Endodermal cell (in vitro differentiated cells): ENCODE data around the gene CYP17A1. TPM values are rescaled to one million over a fixed set of nuclear protein-coding genes. Genes with fewer than 3 reads are reported as not detected.
"Not testable (repeated sequence)": the region's sequence is repeated elsewhere in the genome, so short reads cannot be mapped to it uniquely, and the experiment has no call there.

Experiments
- DNase-seq: peaks from one replicate; pipeline ENCODE4 v3.0.0-alpha.2; 2017
- H3K27ac ChIP-seq: 2 replicates; pipeline ENCODE4 v1.5.1; 2013; ENCODE audit warnings: mild to moderate bottlenecking, low read depth, low read length, moderate library complexity
- H3K27me3 ChIP-seq: 2 replicates; pipeline ENCODE4 v1.6.1; 2013; ENCODE audit warnings: mild to moderate bottlenecking, low read length, moderate library complexity; ENCODE audit not compliant: insufficient read depth, control insufficient read depth, poor library complexity, severe bottlenecking
- H3K36me3 ChIP-seq: 2 replicates; pipeline ENCODE4 v1.7.0; 2013; ENCODE audit warnings: mild to moderate bottlenecking, low read length, moderate library complexity; ENCODE audit not compliant: control insufficient read depth, insufficient read depth
- H3K4me1 ChIP-seq: one replicate; pipeline ENCODE4 v1.7.0; 2013; ENCODE audit warnings: low read length; ENCODE audit not compliant: control insufficient read depth, insufficient read depth
- H3K4me3 ChIP-seq: 2 replicates; pipeline ENCODE4 v1.5.1; 2013; ENCODE audit warnings: mild to moderate bottlenecking, low read length, moderate library complexity
- H3K9ac ChIP-seq: 2 replicates; pipeline ENCODE4 v1.6.1; 2013; ENCODE audit warnings: mild to moderate bottlenecking, low read length, moderate library complexity; ENCODE audit not compliant: poor library complexity, severe bottlenecking; ENCODE audit errors: extremely low read depth
- H3K9me3 ChIP-seq: 2 replicates; pipeline ENCODE4 v1.6.1; 2013; ENCODE audit warnings: mild to moderate bottlenecking, low read length, moderate library complexity; ENCODE audit not compliant: control insufficient read depth
- H3K27ac Mint-ChIP-seq: 2 replicates; pipeline ENCODE4 v1.8.0; 2020; ENCODE audit warnings: mixed read lengths
- H3K27me3 Mint-ChIP-seq: 2 replicates; pipeline ENCODE4 v1.8.0; 2021; ENCODE audit warnings: mild to moderate bottlenecking, mixed read lengths; ENCODE audit not compliant: insufficient read depth
- H3K36me3 Mint-ChIP-seq: 2 replicates; pipeline ENCODE4 v1.8.0; 2020; ENCODE audit warnings: low read depth, mixed read lengths
- H3K4me1 Mint-ChIP-seq: 2 replicates; pipeline ENCODE4 v1.8.0; 2020; ENCODE audit warnings: mixed read lengths
- H3K4me3 Mint-ChIP-seq: 2 replicates; pipeline ENCODE4 v1.8.0; 2020; ENCODE audit warnings: mild to moderate bottlenecking, moderate library complexity, mixed read lengths
- H3K9me3 Mint-ChIP-seq: 2 replicates; pipeline ENCODE4 v1.8.0; 2020; ENCODE audit warnings: mild to moderate bottlenecking, mixed read lengths
- WGBS, 2 experiments: methylation state at CpG; one replicate each; pipeline versions ENCODE4 v1.1.5 to v1.1.7; 2013; ENCODE audit warnings: missing lambda C conversion rate in 2 of 2, mixed read lengths in 1 of 2; ENCODE audit not compliant: insufficient coverage in 1 of 2, insufficient read length in 1 of 2; 5-methylcytosine and 5-hydroxymethylcytosine counted together
- total RNA-seq, 2 donors: library from RNA; stranded (reverse); fragmentation: NEBNext Ultra II Directional in 1 of 2; extraction: Animal tissue kit (Norgen Biotek cat#: 25700) in 1 of 2; gene quantifications; 2 replicates in 1 of 2; 3 replicates in 1 of 2; pipeline ENCODE4 v1.2.1, GENCODE V29; 2021
- TF ChIP-seq, protein P1 (sequence below): fragments of 200-600 bp; sonication (generic); conservative IDR thresholded peaks from 2 replicates; pipeline ENCODE4 v1.5.0; 2021; ENCODE audit warnings: antibody characterized with exemption, mild to moderate bottlenecking

CYP17A1 gene
- total RNA-seq, 2 donors from 2014 or later = not detected

DNA sequence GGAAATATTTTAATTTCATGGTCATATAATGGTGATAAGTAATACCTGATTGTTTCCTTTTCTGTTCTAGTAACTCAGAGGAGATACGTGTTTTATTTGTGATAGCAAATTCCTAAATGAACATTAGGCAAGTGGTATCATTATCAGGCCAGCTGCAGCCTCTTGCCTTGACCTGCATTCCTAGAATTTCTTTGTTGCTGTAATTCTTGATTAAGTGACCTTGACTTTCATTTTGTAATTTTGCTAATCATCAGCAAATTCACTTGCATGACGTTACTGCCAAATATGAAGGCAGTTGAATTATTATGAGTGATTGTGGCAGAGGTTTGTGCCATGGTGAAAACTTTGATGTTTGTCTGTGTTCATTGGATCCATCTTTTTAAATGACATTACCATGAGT lies 26.4 kb upstream of the CYP17A1 start:
- TF ChIP-seq, protein P1, sequence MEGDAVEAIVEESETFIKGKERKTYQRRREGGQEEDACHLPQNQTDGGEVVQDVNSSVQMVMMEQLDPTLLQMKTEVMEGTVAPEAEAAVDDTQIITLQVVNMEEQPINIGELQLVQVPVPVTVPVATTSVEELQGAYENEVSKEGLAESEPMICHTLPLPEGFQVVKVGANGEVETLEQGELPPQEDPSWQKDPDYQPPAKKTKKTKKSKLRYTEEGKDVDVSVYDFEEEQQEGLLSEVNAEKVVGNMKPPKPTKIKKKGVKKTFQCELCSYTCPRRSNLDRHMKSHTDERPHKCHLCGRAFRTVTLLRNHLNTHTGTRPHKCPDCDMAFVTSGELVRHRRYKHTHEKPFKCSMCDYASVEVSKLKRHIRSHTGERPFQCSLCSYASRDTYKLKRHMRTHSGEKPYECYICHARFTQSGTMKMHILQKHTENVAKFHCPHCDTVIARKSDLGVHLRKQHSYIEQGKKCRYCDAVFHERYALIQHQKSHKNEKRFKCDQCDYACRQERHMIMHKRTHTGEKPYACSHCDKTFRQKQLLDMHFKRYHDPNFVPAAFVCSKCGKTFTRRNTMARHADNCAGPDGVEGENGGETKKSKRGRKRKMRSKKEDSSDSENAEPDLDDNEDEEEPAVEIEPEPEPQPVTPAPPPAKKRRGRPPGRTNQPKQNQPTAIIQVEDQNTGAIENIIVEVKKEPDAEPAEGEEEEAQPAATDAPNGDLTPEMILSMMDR = no peak
- H3K9me3 ChIP-seq = no peaks in the 10 kb centered on the region
- no peaks in the 10 kb centered on the region for H3K4me1 Mint-ChIP-seq
- H3K36me3 ChIP-seq = peaks cover 7% of the 10 kb centered on the region
- H3K36me3 Mint-ChIP-seq = peaks cover 8% of the 10 kb centered on the region
- H3K4me3 Mint-ChIP-seq = no peak overlapping the region
- H3K4me3 ChIP-seq = no peak overlapping the region
- no peaks in the 10 kb centered on the region for H3K27me3 ChIP-seq
- 89 to 94% methylated on average over 2 of the region's 2 CpGs for WGBS, 2 experiments
- no peak overlapping the region for H3K27ac Mint-ChIP-seq
- no peaks in the 10 kb centered on the region for H3K4me1 ChIP-seq
- no peak overlapping the region for H3K27ac ChIP-seq
- DNase-seq = no peak
- H3K9ac ChIP-seq = no peak overlapping the region
- H3K9me3 Mint-ChIP-seq = no peaks in the 10 kb centered on the region
- H3K27me3 Mint-ChIP-seq = no peaks in the 10 kb centered on the region

- no peaks in the 10 kb centered on the region for H3K9me3 Mint-ChIP-seq
- TF ChIP-seq, protein P1 = no peak
- DNase-seq = no peak
- peaks cover 5% of the 10 kb centered on the region for H3K36me3 Mint-ChIP-seq
- Histone ChIP-seq H3K9me3 (no peaks in the 10 kb centered on the region), H3K27ac (no peak overlapping the region), H3K4me3 (no peak overlapping the region), H3K36me3 (peaks cover 7% of the 10 kb centered on the region), H3K9ac (no peak overlapping the region), H3K4me1 (no peaks in the 10 kb centered on the region), H3K27me3 (no peaks in the 10 kb centered on the region)
- no peak overlapping the region for H3K4me3 Mint-ChIP-seq
- peaks cover 4% of the 10 kb centered on the region for H3K4me1 Mint-ChIP-seq
- 91 to 100% methylated on average over 1 to 2 of the region's 2 CpGs for WGBS, 2 experiments
- no peaks in the 10 kb centered on the region for H3K27me3 Mint-ChIP-seq
- H3K27ac Mint-ChIP-seq = no peak overlapping the region
Measured at GRCh38 chr10:102859911-102860310, 22.7 kb upstream of the CYP17A1 start.

GRCh38 chr10:102856758-102857424 lies 19.7 kb upstream of the CYP17A1 start:
- Histone ChIP-seq H3K36me3 (no peaks in the 10 kb centered on the region), H3K27me3 (no peaks in the 10 kb centered on the region), H3K27ac (no peak overlapping the region), H3K9me3 (no peaks in the 10 kb centered on the region), H3K4me3 (no peak overlapping the region), H3K9ac (no peak overlapping the region), H3K4me1 (no peaks in the 10 kb centered on the region)
- no peak overlapping the region for H3K4me3 Mint-ChIP-seq
- WGBS, 2 experiments = 83 to 94% methylated on average over 1 to 2 of the region's 3 CpGs
- H3K27me3 Mint-ChIP-seq = no peaks in the 10 kb centered on the region
- H3K9me3 Mint-ChIP-seq = no peaks in the 10 kb centered on the region
- no peak for DNase-seq
- H3K27ac Mint-ChIP-seq = peak overlapping the region; percentile 30
- peaks cover 4% of the 10 kb centered on the region for H3K4me1 Mint-ChIP-seq
- no peaks in the 10 kb centered on the region for H3K36me3 Mint-ChIP-seq
- TF ChIP-seq, protein P1 = no peak

GRCh38 chr10:102855731-102856436 lies 18.7 kb upstream of the CYP17A1 start:
- not testable (repeated sequence) for H3K36me3 Mint-ChIP-seq, H3K4me3 Mint-ChIP-seq, H3K4me3 ChIP-seq, H3K4me1 ChIP-seq, H3K9me3 ChIP-seq, H3K27ac ChIP-seq, H3K4me1 Mint-ChIP-seq, H3K36me3 ChIP-seq, H3K9me3 Mint-ChIP-seq, H3K9ac ChIP-seq, H3K27me3 ChIP-seq, H3K27me3 Mint-ChIP-seq
- 74 to 78% methylated on average over 8 to 10 of the region's 11 CpGs for WGBS, 2 experiments
- DNase-seq = peak; percentile 64
- H3K27ac Mint-ChIP-seq = peak overlapping the region; percentile 58

GRCh38 chr10:102853237-102853636 lies 16.0 kb upstream of the CYP17A1 start:
- H3K9me3 Mint-ChIP-seq, H3K27me3 Mint-ChIP-seq, H3K27ac ChIP-seq, H3K36me3 ChIP-seq, H3K4me1 ChIP-seq, H3K27ac Mint-ChIP-seq, H3K27me3 ChIP-seq, H3K36me3 Mint-ChIP-seq, H3K9ac ChIP-seq, H3K4me3 Mint-ChIP-seq, H3K4me3 ChIP-seq, H3K4me1 Mint-ChIP-seq, H3K9me3 ChIP-seq, DNase-seq: not testable (repeated sequence)
- WGBS, 2 experiments = 94 to 100% methylated on average over 1 to 6 of the region's 7 CpGs
